Ishikawa (cell line): ENCODE results near the gene SOX10.

Source experiments
- CEBPB ChIP-seq: IDR thresholded peaks from 2 replicates; pipeline ENCODE4 v1.6.1; 2012
- CREB1 ChIP-seq: IDR thresholded peaks from 2 replicates; pipeline ENCODE4 v1.6.1; 2012; ENCODE audit warnings: low read depth
- TAF1 ChIP-seq: IDR thresholded peaks from 2 replicates; pipeline ENCODE4 v1.6.1; 2012; ENCODE audit warnings: low read depth, mild to moderate bottlenecking
- YY1 ChIP-seq: IDR thresholded peaks from 2 replicates; pipeline ENCODE4 v1.6.1; 2012; ENCODE audit warnings: low read depth

DNA sequence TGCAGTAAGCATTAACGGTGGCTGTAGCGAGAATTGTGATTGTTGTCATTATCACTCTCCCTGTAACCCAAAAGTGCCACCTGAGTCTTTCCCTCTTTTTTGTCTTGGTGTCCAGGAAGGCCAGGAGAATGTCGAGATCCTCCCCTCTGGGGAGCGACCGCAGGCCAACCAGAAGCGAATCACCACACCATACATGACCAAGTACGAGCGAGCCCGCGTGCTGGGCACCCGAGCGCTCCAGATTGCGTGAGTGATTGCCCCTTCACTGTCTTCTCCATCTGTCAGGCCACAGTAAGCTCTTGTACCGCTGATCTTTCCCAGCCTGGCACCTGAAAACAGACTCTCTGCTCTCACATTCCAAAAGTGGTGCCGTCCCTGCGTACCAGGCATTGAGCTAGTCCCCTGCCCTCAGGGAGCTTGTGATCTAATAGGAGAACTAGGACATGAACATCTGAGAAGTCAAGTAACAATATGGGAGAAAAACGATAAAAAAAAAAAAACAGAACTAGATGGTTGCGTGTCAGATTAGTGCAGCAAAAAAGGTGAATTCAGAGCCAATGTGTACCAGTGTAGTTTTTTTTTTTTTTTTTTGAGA is 25.0 kb downstream of the SOX10 start:
- TF ChIP-seq CREB1 (no peak), YY1 (no peak), CEBPB (no peak), TAF1 (no peak)
